CD4-positive, alpha-beta T cell (primary cell): Measurements from ENCODE around the gene PLEKHA8. TPM values are rescaled to one million over a fixed set of nuclear protein-coding genes. Genes with fewer than 3 reads are reported as not detected.

Source experiments
- ATAC-seq: fragments of 200-7000 bp; cut with Tn5 transposase; one replicate; pipeline ENCODE4 v1.10.0; 2022; ENCODE audit warnings: mild to moderate bottlenecking; ENCODE audit not compliant: poor library complexity
- CTCF ChIA-PET: fragments of 350-600 bp; sonication (Branson Sonifier 250); formaldehyde crosslinking; loops from one replicate; lab custom pipeline; 2021; ENCODE audit warnings: antibody characterized with exemption, inconsistent platforms; lab: Charles Lee
- POLR2A ChIA-PET: fragments of 350-600 bp; sonication (Branson Sonifier 250); formaldehyde crosslinking; loops from one replicate; lab custom pipeline; 2021; ENCODE audit warnings: antibody characterized with exemption, inconsistent platforms; lab: Charles Lee
- DNase-seq, 14 experiments: peaks; one replicate each; pipeline ENCODE4 v3.0.0-alpha.2; 2013 to 2020; ENCODE audit warnings: mixed read lengths in 2 of 14
- H3K27ac ChIP-seq, 2 donors: one replicate each; pipeline versions ENCODE4 v1.5.1 to v1.7.0; 2013; ENCODE audit warnings: low read length in 2 of 2, low read depth in 1 of 2, mild to moderate bottlenecking in 1 of 2
- H3K27me3 ChIP-seq, 2 experiments: 1 replicate in 1 of 2; 2 replicates in 1 of 2; pipeline versions ENCODE4 v1.6.1 to v1.7.0; 2013; ENCODE audit warnings: low read length in 2 of 2, control low read depth in 1 of 2, mild to moderate bottlenecking in 1 of 2, moderate library complexity in 1 of 2; ENCODE audit not compliant: insufficient read depth in 2 of 2, control insufficient read depth in 1 of 2
- H3K36me3 ChIP-seq: one replicate; pipeline ENCODE4 v1.6.1; 2013; ENCODE audit warnings: low read length, control low read depth; ENCODE audit not compliant: insufficient read depth
- H3K4me1 ChIP-seq: one replicate; pipeline ENCODE4 v1.6.1; 2013; ENCODE audit warnings: low read length, control low read depth; ENCODE audit not compliant: insufficient read depth
- H3K4me3 ChIP-seq: one replicate; pipeline ENCODE4 v1.5.1; 2013; ENCODE audit warnings: mild to moderate bottlenecking, low read length, moderate library complexity
- H3K9me3 ChIP-seq, 2 experiments: 1 replicate in 1 of 2; 2 replicates in 1 of 2; pipeline versions ENCODE4 v1.6.1 to v1.7.0; 2013; ENCODE audit warnings: low read length in 2 of 2, mild to moderate bottlenecking in 2 of 2, control low read depth in 1 of 2, moderate library complexity in 1 of 2; ENCODE audit not compliant: control insufficient read depth in 1 of 2, insufficient read depth in 1 of 2
- H3K27ac Mint-ChIP-seq: one replicate; pipeline ENCODE4 v1.8.0; 2020; ENCODE audit warnings: mixed read lengths
- H3K27me3 Mint-ChIP-seq: one replicate; pipeline ENCODE4 v1.8.0; 2021; ENCODE audit warnings: mixed read lengths
- H3K36me3 Mint-ChIP-seq: one replicate; pipeline ENCODE4 v1.8.0; 2021; ENCODE audit warnings: low read depth, mixed read lengths
- H3K4me1 Mint-ChIP-seq: one replicate; pipeline ENCODE4 v1.8.0; 2021; ENCODE audit warnings: low read depth, mixed read lengths
- H3K4me3 Mint-ChIP-seq: one replicate; pipeline ENCODE4 v1.8.0; 2020; ENCODE audit warnings: mild to moderate bottlenecking, mixed read lengths
- H3K9me3 Mint-ChIP-seq: one replicate; pipeline ENCODE4 v1.8.0; 2020; ENCODE audit warnings: mixed read lengths
- intact Hi-C, 2 experiments: fragments of 100-400 bp; cut with DNase I in 1 of 2; cut with micrococcal nuclease in 1 of 2; formaldehyde crosslinking; loops; one replicate each; pipeline versions ENCODE4 v1.15.1 to v1.9.0; 2023 to 2025; cut with DNase I, micrococcal nuclease
- total RNA-seq, 174 experiments: library from RNA in 2 of 174; stranded (reverse) in 2 of 174; gene quantifications; one replicate each; pipeline ENCODE4 v1.2.3 and lab custom pipeline; 2021 to 2026
- TF ChIP-seq, protein P1 (sequence below): fragments of 200-600 bp; IDR thresholded peaks from one replicate; pipeline ENCODE4 v1.8.0; 2022; ENCODE audit warnings: antibody characterized with exemption, mild to moderate bottlenecking

PLEKHA8 gene
- total RNA-seq, 2 experiments from 2014 or later, result 7.0 to 7.4 TPM

- H3K27ac Mint-ChIP-seq, result no peak overlapping the region
- no peaks in the 10 kb centered on the region for H3K36me3 Mint-ChIP-seq
- Histone ChIP-seq H3K27me3 (no peaks in the 10 kb centered on the region), H3K36me3 (no peaks in the 10 kb centered on the region), H3K27ac (no peak overlapping the region), H3K9me3 (no peaks in the 10 kb centered on the region), H3K4me3 (no peak overlapping the region), H3K4me1 (peaks cover 6% of the 10 kb centered on the region)
- H3K4me3 Mint-ChIP-seq, result no peak overlapping the region
- POLR2A ChIA-PET, result interaction anchor here (0.7 kb wide), 1 partner anchor 14 kb away, joined by 3 read pairs; no protein-coding TSS in a partner anchor
- intact Hi-C loops, result no loop called here
- TF ChIP-seq, protein P1, sequence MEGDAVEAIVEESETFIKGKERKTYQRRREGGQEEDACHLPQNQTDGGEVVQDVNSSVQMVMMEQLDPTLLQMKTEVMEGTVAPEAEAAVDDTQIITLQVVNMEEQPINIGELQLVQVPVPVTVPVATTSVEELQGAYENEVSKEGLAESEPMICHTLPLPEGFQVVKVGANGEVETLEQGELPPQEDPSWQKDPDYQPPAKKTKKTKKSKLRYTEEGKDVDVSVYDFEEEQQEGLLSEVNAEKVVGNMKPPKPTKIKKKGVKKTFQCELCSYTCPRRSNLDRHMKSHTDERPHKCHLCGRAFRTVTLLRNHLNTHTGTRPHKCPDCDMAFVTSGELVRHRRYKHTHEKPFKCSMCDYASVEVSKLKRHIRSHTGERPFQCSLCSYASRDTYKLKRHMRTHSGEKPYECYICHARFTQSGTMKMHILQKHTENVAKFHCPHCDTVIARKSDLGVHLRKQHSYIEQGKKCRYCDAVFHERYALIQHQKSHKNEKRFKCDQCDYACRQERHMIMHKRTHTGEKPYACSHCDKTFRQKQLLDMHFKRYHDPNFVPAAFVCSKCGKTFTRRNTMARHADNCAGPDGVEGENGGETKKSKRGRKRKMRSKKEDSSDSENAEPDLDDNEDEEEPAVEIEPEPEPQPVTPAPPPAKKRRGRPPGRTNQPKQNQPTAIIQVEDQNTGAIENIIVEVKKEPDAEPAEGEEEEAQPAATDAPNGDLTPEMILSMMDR, result no peak
- DNase-seq (no peak), ATAC-seq (no peak)
- H3K9me3 Mint-ChIP-seq, result no peaks in the 10 kb centered on the region
- CTCF ChIA-PET, result interaction anchor here (1.6 kb wide), 1 partner anchor 21 kb away, joined by 3 read pairs; no protein-coding TSS in a partner anchor
- H3K27me3 Mint-ChIP-seq, result no peaks in the 10 kb centered on the region
- H3K4me1 Mint-ChIP-seq, result peaks cover 8% of the 10 kb centered on the region
Observed at GRCh38 chr7:30143748-30144251, 115.6 kb downstream of the PLEKHA8 start.

- DNase-seq (no peak), ATAC-seq (no peak)
- Mint-ChIP-seq H3K9me3 (no peaks in the 10 kb centered on the region), H3K27me3 (no peaks in the 10 kb centered on the region), H3K36me3 (no peaks in the 10 kb centered on the region), H3K4me1 (peaks cover 8% of the 10 kb centered on the region), H3K4me3 (no peak overlapping the region), H3K27ac (no peak overlapping the region)
- TF ChIP-seq, protein P1, result no peak
- ChIA-PET POLR2A (no interaction called here), CTCF (no interaction called here)
- Histone ChIP-seq H3K9me3 (no peaks in the 10 kb centered on the region), H3K27me3 (no peaks in the 10 kb centered on the region), H3K4me3 (no peak overlapping the region), H3K27ac (no peak overlapping the region), H3K36me3 (no peaks in the 10 kb centered on the region), H3K4me1 (peaks cover 15% of the 10 kb centered on the region)
- intact Hi-C loops, result no loop called here
Observed at GRCh38 chr7:30144657-30145306, 116.6 kb downstream of the PLEKHA8 start.

- TF ChIP-seq, protein P1, result no peak
- Mint-ChIP-seq H3K27ac (no peak overlapping the region), H3K27me3 (no peaks in the 10 kb centered on the region), H3K36me3 (no peaks in the 10 kb centered on the region), H3K4me1 (peaks cover 8% of the 10 kb centered on the region), H3K4me3 (no peak overlapping the region), H3K9me3 (no peaks in the 10 kb centered on the region)
- intact Hi-C loops, result no loop called here
- Histone ChIP-seq H3K27me3 (no peaks in the 10 kb centered on the region), H3K4me1 (peaks cover 15% of the 10 kb centered on the region), H3K4me3 (no peak overlapping the region), H3K9me3 (no peaks in the 10 kb centered on the region), H3K36me3 (no peaks in the 10 kb centered on the region), H3K27ac (no peak overlapping the region)
- ChIA-PET CTCF (no interaction called here), POLR2A (interaction anchor here (0.6 kb wide), 1 partner anchor 11 kb away, joined by 3 read pairs; no protein-coding TSS in a partner anchor)
- no peak for DNase-seq
- no peak for ATAC-seq
Observed at GRCh38 chr7:30145426-30145970, 117.3 kb downstream of the PLEKHA8 start.
